GM19452 (cell line): ENCODE results near the gene TMEM41A.
A peak's percentile ranks its signal among the peaks of the same experiment; 100 is the strongest.

Experiments used
- ATAC-seq: cut with Tn5 transposase; IDR thresholded peaks from one replicate; pipeline ENCODE4 v1.9.1; 2021; ENCODE audit not compliant: unreplicated experiment

Gene TMEM41A

GRCh38 chr3:185498503-185499396 is at the start of gene TMEM41A:
Gene TMEM41A (minus strand): TSS chr3:185499035. CDS start chr3:185498961, 74 bp downstream.
- ATAC-seq, result peak; percentile 93

GRCh38 chr3:185540695-185541094 is 41.9 kb upstream of the TMEM41A start:
- no peak for ATAC-seq

- no peak for ATAC-seq
Measured at GRCh38 chr3:185539934-185540333, 41.1 kb upstream of the TMEM41A start.

GRCh38 chr3:185537369-185537970 is 38.6 kb upstream of the TMEM41A start:
- peak; percentile 99 for ATAC-seq

- ATAC-seq, result no peak
Measured at GRCh38 chr3:185534511-185534910, 35.7 kb upstream of the TMEM41A start.

GRCh38 chr3:185532901-185533300 is 34.1 kb upstream of the TMEM41A start:
- ATAC-seq, result no peak

- ATAC-seq, result no peak
Measured at GRCh38 chr3:185530856-185531255, 32.0 kb upstream of the TMEM41A start.

- ATAC-seq, result no peak
Measured at GRCh38 chr3:185528532-185528931, 29.7 kb upstream of the TMEM41A start.

- ATAC-seq, result no peak
Measured at GRCh38 chr3:185527364-185527763, 28.5 kb upstream of the TMEM41A start.

- no peak for ATAC-seq
Measured at GRCh38 chr3:185526349-185526951, 27.6 kb upstream of the TMEM41A start.

GRCh38 chr3:185521349-185522138 is 22.7 kb upstream of the TMEM41A start:
- no peak for ATAC-seq

- ATAC-seq, result no peak
Measured at GRCh38 chr3:185519021-185519420, 20.2 kb upstream of the TMEM41A start.

- no peak for ATAC-seq
Measured at GRCh38 chr3:185517387-185518130, 18.7 kb upstream of the TMEM41A start.

- ATAC-seq, result no peak
Measured at GRCh38 chr3:185511711-185512110, 12.9 kb upstream of the TMEM41A start.

- ATAC-seq, result no peak
Measured at GRCh38 chr3:185508335-185508991, 9.6 kb upstream of the TMEM41A start.

GRCh38 chr3:185507883-185508282 is 9.0 kb upstream of the TMEM41A start:
- no peak for ATAC-seq

GRCh38 chr3:185504636-185505035 is 5.8 kb upstream of the TMEM41A start:
- no peak for ATAC-seq

GRCh38 chr3:185503521-185503920 is 4.7 kb upstream of the TMEM41A start:
- ATAC-seq, result no peak

GRCh38 chr3:185502987-185503386 is 4.2 kb upstream of the TMEM41A start:
- no peak for ATAC-seq

GRCh38 chr3:185490241-185490640 is 8.6 kb downstream of the TMEM41A start:
- ATAC-seq, result no peak
